ENCODE results near the gene ERC2.

ERC2 gene

GRCh38 chr3:55687526-55687925 is 780.7 kb downstream of the ERC2 start:
- Histone ChIP-seq H3K9me3 (ENCODE audit: control insufficient read depth, low read length) (no peaks in the 10 kb centered on the region), H3K4me3 (ENCODE audit: low read depth, low read length) (no peak overlapping the region), H3K36me3 (ENCODE audit: control insufficient read depth, insufficient read depth, low read length) (no peaks in the 10 kb centered on the region), H3K27ac (no peak overlapping the region), H3K79me2 (no peaks in the 10 kb centered on the region), H3K4me1 (peaks cover 6% of the 10 kb centered on the region), H3K9ac (no peak overlapping the region), H3K4me2 (ENCODE audit: low read length) (no peak overlapping the region), H2AFZ (no peak overlapping the region), H3K27me3 (ENCODE audit: control insufficient read depth, insufficient read depth, low read length) (no peaks in the 10 kb centered on the region)
- no peak for TF ChIP-seq CTCF (IDR thresholded peaks at IDR 0.05)

DNA sequence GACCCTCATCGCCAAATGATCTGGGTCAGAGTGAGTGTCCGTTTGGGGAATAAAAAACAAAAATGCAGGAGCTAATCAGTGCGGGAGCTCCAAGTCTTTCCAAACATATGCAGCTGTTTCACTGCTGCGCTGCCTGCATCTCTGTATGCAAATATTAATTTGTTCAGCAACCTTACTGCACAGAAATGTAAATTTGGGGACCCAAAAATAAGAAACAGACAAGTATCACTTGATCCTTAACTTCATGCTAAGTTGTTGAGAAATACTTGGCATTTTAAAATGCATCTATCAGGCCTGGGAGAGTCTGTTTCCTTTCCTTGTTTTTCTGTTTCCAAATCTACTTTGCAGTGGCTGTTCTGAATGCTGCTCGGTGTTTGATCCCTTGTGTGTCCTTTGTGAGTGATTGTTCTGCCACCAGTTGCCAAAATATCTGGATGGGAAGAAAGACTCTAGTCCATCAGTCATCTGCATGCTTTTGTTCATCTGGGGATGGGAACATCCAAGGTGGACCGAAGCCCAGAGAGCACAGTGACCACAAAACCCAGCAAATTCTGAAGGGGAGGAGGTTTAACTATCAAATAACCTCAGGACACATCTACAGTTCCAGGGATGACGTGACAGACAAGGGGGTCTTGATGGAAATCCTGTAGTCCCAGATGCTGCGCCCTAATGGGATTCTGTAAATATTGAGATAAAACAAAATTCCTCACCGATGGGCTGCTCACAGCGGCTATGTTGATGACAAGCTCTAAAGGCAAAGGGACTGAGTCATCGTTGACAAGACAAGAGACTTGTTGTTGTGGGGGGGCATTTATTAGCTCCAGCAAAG is 781.6 kb downstream of the ERC2 start:
- Histone ChIP-seq H3K4me3 (ENCODE audit: low read depth, low read length) (no peak overlapping the region), H3K9ac (no peak overlapping the region), H3K36me3 (ENCODE audit: control insufficient read depth, insufficient read depth, low read length) (no peaks in the 10 kb centered on the region), H3K27ac (no peak overlapping the region), H3K79me2 (no peaks in the 10 kb centered on the region), H3K4me1 (peaks cover 3% of the 10 kb centered on the region), H2AFZ (no peak overlapping the region), H3K9me3 (ENCODE audit: control insufficient read depth, low read length) (no peaks in the 10 kb centered on the region), H3K4me2 (ENCODE audit: low read length) (no peak overlapping the region), H3K27me3 (ENCODE audit: control insufficient read depth, insufficient read depth, low read length) (no peaks in the 10 kb centered on the region)
- no peak for TF ChIP-seq CTCF (IDR thresholded peaks at IDR 0.05)

DNA sequence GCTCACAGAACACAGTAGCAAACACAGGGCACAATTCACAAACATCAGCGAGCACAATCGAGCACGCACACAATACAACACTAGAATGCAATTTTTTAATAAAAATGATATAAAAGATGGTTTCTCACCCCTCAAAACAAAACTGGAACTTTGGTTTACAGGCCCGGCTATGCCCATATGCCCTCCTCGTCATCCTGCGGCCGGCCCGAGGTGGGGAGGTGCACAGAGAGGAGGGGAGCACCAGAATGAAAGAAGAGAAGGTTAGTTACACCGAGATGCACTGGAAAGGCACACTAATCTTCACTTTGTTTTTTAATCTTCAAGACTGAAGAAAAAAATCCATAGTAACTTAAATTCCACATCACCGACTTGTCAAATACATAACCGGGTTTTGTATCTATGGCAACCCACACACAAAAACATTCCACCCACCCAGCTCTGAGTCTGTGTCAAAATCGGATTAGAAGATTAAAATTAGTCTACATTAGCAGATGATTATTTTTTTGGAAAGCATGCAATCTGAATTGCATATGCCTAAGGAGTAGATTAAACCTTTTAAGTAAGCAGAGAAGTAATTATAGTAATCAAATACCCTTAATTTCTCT is 784.5 kb downstream of the ERC2 start:
- no peaks in the 10 kb centered on the region for H3K27me3 ChIP-seq (ENCODE audit: control insufficient read depth, insufficient read depth, low read length)
- H3K4me3 ChIP-seq (ENCODE audit: low read depth, low read length): no peak overlapping the region
- peaks cover under 1% of the 10 kb centered on the region for H3K4me1 ChIP-seq
- H3K9ac ChIP-seq: no peak overlapping the region
- no peaks in the 10 kb centered on the region for H3K9me3 ChIP-seq (ENCODE audit: control insufficient read depth, low read length)
- H2AFZ ChIP-seq: no peak overlapping the region
- no peak for TF ChIP-seq CTCF (IDR thresholded peaks at IDR 0.05)
- H3K36me3 ChIP-seq (ENCODE audit: control insufficient read depth, insufficient read depth, low read length): no peaks in the 10 kb centered on the region
- no peak overlapping the region for H3K27ac ChIP-seq
- no peaks in the 10 kb centered on the region for H3K79me2 ChIP-seq
- no peak overlapping the region for H3K4me2 ChIP-seq (ENCODE audit: low read length)

DNA sequence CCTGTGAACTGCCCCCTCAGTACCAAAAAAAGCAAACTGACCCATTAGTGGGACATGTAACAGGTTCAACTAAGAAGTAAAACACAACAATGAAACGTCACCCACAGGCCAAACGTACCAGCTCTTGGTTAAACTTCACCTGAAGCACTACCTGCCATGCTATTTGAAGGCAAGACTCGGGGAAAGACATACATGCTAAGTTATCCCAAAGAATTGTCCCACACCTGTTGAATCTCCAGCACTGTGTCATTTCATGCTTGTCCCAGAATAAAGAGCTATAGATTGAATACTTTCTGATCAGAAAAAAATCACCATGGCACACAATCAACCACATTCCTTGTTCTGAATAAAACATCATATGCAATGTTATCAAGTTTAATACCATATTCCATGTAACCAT is 785.8 kb downstream of the ERC2 start:
- TF ChIP-seq CTCF (IDR thresholded peaks at IDR 0.05): no peak
- H3K36me3 ChIP-seq (ENCODE audit: control insufficient read depth, insufficient read depth, low read length): no peaks in the 10 kb centered on the region
- H3K9ac ChIP-seq: no peak overlapping the region
- no peaks in the 10 kb centered on the region for H3K9me3 ChIP-seq (ENCODE audit: control insufficient read depth, low read length)
- no peak overlapping the region for H2AFZ ChIP-seq
- no peak overlapping the region for H3K4me2 ChIP-seq (ENCODE audit: low read length)
- peaks cover 8% of the 10 kb centered on the region for H3K4me1 ChIP-seq
- H3K27me3 ChIP-seq (ENCODE audit: control insufficient read depth, insufficient read depth, low read length): no peaks in the 10 kb centered on the region
- no peak overlapping the region for H3K27ac ChIP-seq
- H3K4me3 ChIP-seq (ENCODE audit: low read depth, low read length): no peak overlapping the region
- no peaks in the 10 kb centered on the region for H3K79me2 ChIP-seq
